Fibroblast of villous mesenchyme (primary cell): Measurements from ENCODE around the gene CCDC17. TPM values are rescaled to one million over a fixed set of nuclear protein-coding genes. Genes with fewer than 3 reads are reported as not detected.

Experiments used
- DNase-seq: peaks from one replicate; pipeline ENCODE4 v3.0.0-alpha.2; 2010; ENCODE audit warnings: low read depth
- H3K4me3 ChIP-seq: 2 replicates; pipeline ENCODE4 v1.5.1; 2011; ENCODE audit warnings: low read depth, mild to moderate bottlenecking, low read length
- CTCF ChIP-seq: IDR thresholded peaks from 2 replicates; pipeline ENCODE4 v1.5.1; 2012; ENCODE audit warnings: low read depth, mild to moderate bottlenecking, low read length; ENCODE audit not compliant: insufficient read depth
- total RNA-seq: library from RNA; depleted of rRNA; stranded (reverse); fragments of >200 nt; gene quantifications from 2 replicates; pipeline ENCODE4 v1.2.3, GENCODE V29; 2012

CCDC17 gene
- total RNA-seq, 1 donor = 1.3 TPM

GRCh38 chr1:45622524-45623394 is 1.1 kb downstream of the CCDC17 start:
- no peak for TF ChIP-seq CTCF
- no peak for DNase-seq
- no peak overlapping the region for H3K4me3 ChIP-seq

- no peak for TF ChIP-seq CTCF
- no peak for DNase-seq
- H3K4me3 ChIP-seq = no peak overlapping the region
These were observed 1.8 kb downstream of the CCDC17 start for GRCh38 chr1:45621895-45622523.

- no peak for TF ChIP-seq CTCF
- no peak for DNase-seq
- H3K4me3 ChIP-seq = no peak overlapping the region
These were observed 2.4 kb downstream of the CCDC17 start for GRCh38 chr1:45621501-45621836.

DNA sequence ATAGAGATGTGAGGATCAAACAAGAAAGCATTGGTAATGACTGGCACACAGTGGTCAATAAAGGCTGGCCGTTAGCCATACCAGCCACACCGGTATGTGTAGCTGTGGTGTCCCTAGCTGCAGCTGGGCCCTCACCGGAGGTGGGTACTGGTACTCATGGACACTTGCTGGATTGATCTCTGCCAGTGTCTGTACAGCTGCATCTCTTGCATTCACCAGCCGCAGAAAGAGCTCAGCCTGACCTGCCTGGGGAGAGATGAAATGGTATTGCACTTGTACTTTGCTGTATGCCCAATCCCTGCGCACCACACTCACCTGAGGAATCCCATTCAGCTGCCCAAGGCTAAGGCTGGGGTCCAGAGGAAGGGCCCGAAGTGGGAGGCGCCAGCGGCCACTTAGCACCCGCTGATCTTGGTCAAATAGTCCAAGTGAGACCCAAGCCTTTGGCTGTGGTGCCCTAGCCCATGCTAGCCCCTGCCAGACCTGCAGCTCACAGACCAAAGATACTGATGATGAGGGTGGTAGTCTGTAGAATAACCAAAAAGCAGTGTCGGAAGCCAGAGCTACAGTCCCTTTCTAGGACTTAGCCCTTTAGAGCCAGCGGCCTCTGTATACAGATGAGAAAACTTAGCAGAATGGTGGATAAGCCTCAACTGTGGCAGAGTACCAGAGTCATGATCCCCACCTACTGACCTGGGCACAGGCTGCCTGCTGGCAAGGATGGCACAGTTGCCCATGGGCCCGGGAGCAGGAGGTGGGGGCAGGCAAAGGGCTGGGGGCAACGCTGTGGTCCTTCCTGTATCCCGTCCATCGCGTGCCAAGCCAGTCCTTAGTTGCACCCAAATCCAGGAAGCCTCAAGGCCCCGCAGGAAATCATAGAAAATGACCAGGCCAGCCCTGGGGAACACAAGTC is 3.0 kb downstream of the CCDC17 start:
- DNase-seq = no peak
- no peak overlapping the region for H3K4me3 ChIP-seq
- no peak for TF ChIP-seq CTCF

- no peak for DNase-seq
- no peak overlapping the region for H3K4me3 ChIP-seq
- no peak for TF ChIP-seq CTCF
These were observed 4.5 kb downstream of the CCDC17 start for GRCh38 chr1:45619149-45619921.

- no peak overlapping the region for H3K4me3 ChIP-seq
- no peak for TF ChIP-seq CTCF
- no peak for DNase-seq
These were observed 6.2 kb downstream of the CCDC17 start for GRCh38 chr1:45617618-45618017.
